ENCODE measurements around the gene ZBTB17.

The ZBTB17 gene

GRCh38 chr1:16015960-16016901, 40.3 kb upstream of the ZBTB17 start:
- Histone ChIP-seq H3K4me3 (ENCODE audit: low read depth, low read length) (no peak overlapping the region), H3K27me3 (ENCODE audit: insufficient read depth, low read depth, severe bottlenecking) (no peaks in the 10 kb centered on the region), H3K9me3 (ENCODE audit: severe bottlenecking) (no peaks in the 10 kb centered on the region), H3K27ac (no peak overlapping the region), H3K36me3 (no peaks in the 10 kb centered on the region)
- TF ChIP-seq CTCF (IDR thresholded peaks at IDR 0.05; ENCODE audit: low read depth, low read length), result no peak
- DNase-seq, result no peak

GRCh38 chr1:16015491-16015890, 39.6 kb upstream of the ZBTB17 start:
- Histone ChIP-seq H3K27ac (no peak overlapping the region), H3K27me3 (ENCODE audit: insufficient read depth, low read depth, severe bottlenecking) (no peaks in the 10 kb centered on the region), H3K4me3 (ENCODE audit: low read depth, low read length) (no peak overlapping the region), H3K9me3 (ENCODE audit: severe bottlenecking) (no peaks in the 10 kb centered on the region), H3K36me3 (no peaks in the 10 kb centered on the region)
- TF ChIP-seq CTCF (IDR thresholded peaks at IDR 0.05; ENCODE audit: low read depth, low read length), result no peak
- DNase-seq, result no peak

- Histone ChIP-seq H3K27me3 (ENCODE audit: insufficient read depth, low read depth, severe bottlenecking) (no peaks in the 10 kb centered on the region), H3K9me3 (ENCODE audit: severe bottlenecking) (no peaks in the 10 kb centered on the region), H3K27ac (no peak overlapping the region), H3K36me3 (no peaks in the 10 kb centered on the region), H3K4me3 (ENCODE audit: low read depth, low read length) (no peak overlapping the region)
- DNase-seq, result no peak
- TF ChIP-seq CTCF (IDR thresholded peaks at IDR 0.05; ENCODE audit: low read depth, low read length), result no peak
Observed at GRCh38 chr1:16014509-16015482, 38.9 kb upstream of the ZBTB17 start.

- H3K36me3 ChIP-seq, result no peaks in the 10 kb centered on the region
- H3K27ac ChIP-seq, result no peak overlapping the region
- no peak for DNase-seq
- no peak for TF ChIP-seq CTCF (IDR thresholded peaks at IDR 0.05; ENCODE audit: low read depth, low read length)
- H3K9me3 ChIP-seq (ENCODE audit: severe bottlenecking), result no peaks in the 10 kb centered on the region
- H3K27me3 ChIP-seq (ENCODE audit: insufficient read depth, low read depth, severe bottlenecking), result no peaks in the 10 kb centered on the region
- H3K4me3 ChIP-seq (ENCODE audit: low read depth, low read length), result no peak overlapping the region
Observed at GRCh38 chr1:16013908-16014258, 38.0 kb upstream of the ZBTB17 start.

GRCh38 chr1:16013220-16013907, 37.5 kb upstream of the ZBTB17 start:
- TF ChIP-seq CTCF (IDR thresholded peaks at IDR 0.05; ENCODE audit: low read depth, low read length), result no peak
- H3K27me3 ChIP-seq (ENCODE audit: insufficient read depth, low read depth, severe bottlenecking), result no peaks in the 10 kb centered on the region
- no peak overlapping the region for H3K4me3 ChIP-seq (ENCODE audit: low read depth, low read length)
- no peaks in the 10 kb centered on the region for H3K36me3 ChIP-seq
- no peaks in the 10 kb centered on the region for H3K9me3 ChIP-seq (ENCODE audit: severe bottlenecking)
- no peak for DNase-seq
- no peak overlapping the region for H3K27ac ChIP-seq

Measured in WERI-Rb-1 (cell line).